GM23338 (cell line): ENCODE results near the gene AHNAK2. TPM values are rescaled to one million over a fixed set of nuclear protein-coding genes. Genes with fewer than 3 reads are reported as not detected.

ENCODE experiments used
- ATAC-seq: fragments of 200-7000 bp; cut with Tn5 transposase; 3 replicates; pipeline ENCODE4 v1.9.1; 2020
- DNase-seq: peaks from one replicate; pipeline ENCODE4 v3.0.0-alpha.2; 2015; ENCODE audit warnings: low spot score
- H2AFZ ChIP-seq: fragments of 200-600 bp; sonication (generic); 2 replicates; pipeline ENCODE4 v1.8.0; 2016; ENCODE audit warnings: antibody characterized with exemption, mild to moderate bottlenecking, moderate library complexity
- H3F3A ChIP-seq: fragments of 200-600 bp; sonication (generic); replicated peaks from 2 replicates; pipeline ENCODE4 v1.8.0; 2017; ENCODE audit warnings: antibody characterized with exemption, mixed run types, low read depth
- H3K27ac ChIP-seq: fragments of 200-600 bp; sonication (generic); 2 replicates; pipeline ENCODE4 v1.6.1; 2016; ENCODE audit warnings: low read depth
- H3K27me3 ChIP-seq: fragments of 200-600 bp; sonication (generic); 2 replicates; pipeline ENCODE4 v1.8.0; 2016; ENCODE audit warnings: mild to moderate bottlenecking, mixed run types, moderate library complexity; ENCODE audit not compliant: insufficient read depth
- H3K36me3 ChIP-seq: fragments of 200-600 bp; sonication (generic); 2 replicates; pipeline ENCODE4 v1.8.0; 2016; ENCODE audit warnings: mild to moderate bottlenecking; ENCODE audit not compliant: insufficient read depth
- H3K4me1 ChIP-seq: fragments of 200-600 bp; sonication (generic); 2 replicates; pipeline ENCODE4 v1.8.0; 2016; ENCODE audit warnings: mild to moderate bottlenecking, moderate library complexity; ENCODE audit not compliant: insufficient read depth
- H3K4me2 ChIP-seq: fragments of 200-600 bp; sonication (generic); 2 replicates; pipeline ENCODE4 v1.7.1; 2017; ENCODE audit warnings: mixed run types
- H3K4me3 ChIP-seq: fragments of 200-600 bp; sonication (generic); 2 replicates; pipeline ENCODE4 v1.6.1; 2016; ENCODE audit warnings: mixed run types
- H3K79me2 ChIP-seq: fragments of 200-600 bp; sonication (generic); replicated peaks from 2 replicates; pipeline ENCODE4 v1.8.0; 2017; ENCODE audit warnings: mild to moderate bottlenecking; ENCODE audit not compliant: insufficient read depth
- H3K9me2 ChIP-seq: fragments of 200-600 bp; sonication (generic); 2 replicates; pipeline ENCODE4 v1.8.0; 2017; ENCODE audit not compliant: insufficient read depth
- H4K20me1 ChIP-seq: fragments of 200-600 bp; sonication (generic); replicated peaks from 2 replicates; pipeline ENCODE4 v1.8.0; 2017; ENCODE audit warnings: mild to moderate bottlenecking; ENCODE audit not compliant: insufficient read depth
- H3K27ac Mint-ChIP-seq: 2 replicates; pipeline ENCODE4 v1.8.0; 2020; ENCODE audit warnings: inconsistent platforms, mild to moderate bottlenecking, moderate library complexity, mixed read lengths
- H3K27me3 Mint-ChIP-seq: 3 replicates; pipeline ENCODE4 v1.8.0; 2022; ENCODE audit warnings: low read depth, mild to moderate bottlenecking, moderate library complexity, mixed read lengths, inconsistent platforms; ENCODE audit not compliant: insufficient read depth, poor library complexity
- H3K36me3 Mint-ChIP-seq: 3 replicates; pipeline ENCODE4 v1.8.0; 2021; ENCODE audit warnings: low read depth, mild to moderate bottlenecking, inconsistent platforms, moderate library complexity, mixed read lengths
- H3K4me1 Mint-ChIP-seq: 3 replicates; pipeline ENCODE4 v1.8.0; 2020; ENCODE audit warnings: mild to moderate bottlenecking, inconsistent platforms, mixed read lengths
- H3K4me3 Mint-ChIP-seq: 3 replicates; pipeline ENCODE4 v1.8.0; 2021; ENCODE audit warnings: moderate library complexity, mild to moderate bottlenecking, inconsistent platforms, mixed read lengths
- H3K9me3 Mint-ChIP-seq: 3 replicates; pipeline ENCODE4 v1.8.0; 2020; ENCODE audit warnings: moderate library complexity, mild to moderate bottlenecking, inconsistent platforms, mixed read lengths
- EZH2 ChIP-seq: fragments of 200-600 bp; sonication (generic); IDR thresholded peaks from one replicate; pipeline ENCODE4 v1.8.0; 2017; ENCODE audit warnings: antibody characterized with exemption, mild to moderate bottlenecking, low read depth; ENCODE audit not compliant: unreplicated experiment
- EZH2phosphoT487 ChIP-seq: fragments of 200-600 bp; sonication (generic); IDR thresholded peaks from one replicate; pipeline ENCODE4 v1.8.1; 2018; ENCODE audit warnings: antibody characterized with exemption; ENCODE audit not compliant: unreplicated experiment
- JUNB ChIP-seq: IDR thresholded peaks from one replicate; pipeline ENCODE4 v1.6.1; 2016; ENCODE audit warnings: antibody characterized with exemption; ENCODE audit not compliant: unreplicated experiment
- POLR2AphosphoS5 ChIP-seq: IDR thresholded peaks from 2 replicates; pipeline ENCODE4 v1.6.1; 2016; ENCODE audit warnings: antibody characterized with exemption, low read depth
- STAT1 ChIP-seq: IDR thresholded peaks from one replicate; pipeline ENCODE4 v1.6.1; 2016; ENCODE audit warnings: antibody characterized with exemption; ENCODE audit not compliant: unreplicated experiment
- ZNF114 ChIP-seq: fragments of 250-450 bp; sonication (Bioruptor Pico); IDR thresholded peaks from 2 replicates; pipeline ENCODE4 v1.5.0; 2020; ENCODE audit warnings: mild to moderate bottlenecking, moderate library complexity
- polyA plus RNA-seq: library from polyadenylated mRNA; unstranded; fragments of >200 nt; fragmentation: Nextera tagmentation; extraction: Ambion mirVana; gene quantifications from 2 replicates; pipeline ENCODE4 v1.2.1, GENCODE V29; 2016
- total RNA-seq: library from RNA; depleted of rRNA; stranded (reverse); fragments of >200 nt; shearing (Covaris generic); gene quantifications from 2 replicates; pipeline ENCODE4 v1.2.3, GENCODE V29; 2014
- TF ChIP-seq, protein P1 (sequence below): IDR thresholded peaks from one replicate; pipeline ENCODE4 v1.6.1; 2018; ENCODE audit warnings: antibody characterized with exemption; ENCODE audit not compliant: unreplicated experiment
- TF ChIP-seq, protein P2 (sequence below), 2 experiments: fragments of 200-600 bp in 1 of 2; sonication (generic) in 1 of 2; conservative IDR thresholded peaks; 2 replicates each; pipeline versions ENCODE4 v1.5.1 to v1.6.1; 2016 to 2017; ENCODE audit warnings: antibody characterized with exemption in 2 of 2, low read depth in 2 of 2, mild to moderate bottlenecking in 2 of 2, moderate library complexity in 1 of 2

Gene AHNAK2
- total and polyA plus RNA-seq, 2 experiments from 2014 or later = 1.1 to 2.6 TPM

DNA sequence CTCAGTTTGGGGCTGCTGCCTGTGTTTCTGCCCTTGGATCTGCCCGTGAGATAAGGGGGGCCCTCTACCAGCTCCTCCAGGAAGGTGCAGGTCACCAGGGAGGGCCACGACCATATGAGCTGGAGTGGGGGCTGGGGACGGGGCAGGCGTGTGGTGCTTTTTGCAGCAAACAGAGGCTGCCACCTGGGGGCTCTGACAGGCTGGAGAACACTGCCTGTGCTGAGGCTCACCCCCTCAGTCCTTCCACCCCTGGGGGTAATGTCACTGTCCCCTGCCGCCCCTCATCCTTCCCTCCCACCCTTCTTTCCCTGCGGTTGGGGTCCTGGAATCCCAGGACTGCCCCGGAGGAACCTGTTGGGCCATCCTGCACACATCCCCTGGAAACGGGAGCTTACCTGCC is 50.3 kb downstream of the AHNAK2 start (continued):
- TF ChIP-seq, protein P1, sequence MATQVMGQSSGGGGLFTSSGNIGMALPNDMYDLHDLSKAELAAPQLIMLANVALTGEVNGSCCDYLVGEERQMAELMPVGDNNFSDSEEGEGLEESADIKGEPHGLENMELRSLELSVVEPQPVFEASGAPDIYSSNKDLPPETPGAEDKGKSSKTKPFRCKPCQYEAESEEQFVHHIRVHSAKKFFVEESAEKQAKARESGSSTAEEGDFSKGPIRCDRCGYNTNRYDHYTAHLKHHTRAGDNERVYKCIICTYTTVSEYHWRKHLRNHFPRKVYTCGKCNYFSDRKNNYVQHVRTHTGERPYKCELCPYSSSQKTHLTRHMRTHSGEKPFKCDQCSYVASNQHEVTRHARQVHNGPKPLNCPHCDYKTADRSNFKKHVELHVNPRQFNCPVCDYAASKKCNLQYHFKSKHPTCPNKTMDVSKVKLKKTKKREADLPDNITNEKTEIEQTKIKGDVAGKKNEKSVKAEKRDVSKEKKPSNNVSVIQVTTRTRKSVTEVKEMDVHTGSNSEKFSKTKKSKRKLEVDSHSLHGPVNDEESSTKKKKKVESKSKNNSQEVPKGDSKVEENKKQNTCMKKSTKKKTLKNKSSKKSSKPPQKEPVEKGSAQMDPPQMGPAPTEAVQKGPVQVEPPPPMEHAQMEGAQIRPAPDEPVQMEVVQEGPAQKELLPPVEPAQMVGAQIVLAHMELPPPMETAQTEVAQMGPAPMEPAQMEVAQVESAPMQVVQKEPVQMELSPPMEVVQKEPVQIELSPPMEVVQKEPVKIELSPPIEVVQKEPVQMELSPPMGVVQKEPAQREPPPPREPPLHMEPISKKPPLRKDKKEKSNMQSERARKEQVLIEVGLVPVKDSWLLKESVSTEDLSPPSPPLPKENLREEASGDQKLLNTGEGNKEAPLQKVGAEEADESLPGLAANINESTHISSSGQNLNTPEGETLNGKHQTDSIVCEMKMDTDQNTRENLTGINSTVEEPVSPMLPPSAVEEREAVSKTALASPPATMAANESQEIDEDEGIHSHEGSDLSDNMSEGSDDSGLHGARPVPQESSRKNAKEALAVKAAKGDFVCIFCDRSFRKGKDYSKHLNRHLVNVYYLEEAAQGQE = no peak
- no peak for TF ChIP-seq STAT1

DNA sequence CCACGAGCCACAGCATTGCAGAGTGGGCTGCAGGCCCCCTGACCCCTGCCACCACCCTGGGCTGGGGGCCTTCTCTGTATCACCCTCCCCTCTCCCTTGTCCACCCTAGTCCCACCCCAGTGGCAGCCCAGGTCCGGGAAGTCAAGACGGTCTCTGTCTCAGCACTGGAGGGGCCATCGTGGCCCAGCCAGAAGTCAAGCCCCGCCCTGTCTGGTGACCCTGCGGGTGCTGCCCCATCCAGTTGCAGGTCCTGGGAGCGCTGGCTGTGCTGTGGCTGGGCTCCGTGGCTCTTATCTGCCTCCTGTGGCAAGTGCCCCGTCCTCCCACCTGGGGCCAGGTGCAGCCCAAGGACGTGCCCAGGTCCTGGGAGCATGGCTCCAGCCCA is 50.8 kb downstream of the AHNAK2 start:
- Histone ChIP-seq H3K27me3 (peaks cover 29% of the 10 kb centered on the region), H3K4me3 (no peak overlapping the region), H3F3A (no peaks in the 10 kb centered on the region), H3K9me2 (no peaks in the 10 kb centered on the region), H3K36me3 (no peaks in the 10 kb centered on the region), H3K79me2 (no peaks in the 10 kb centered on the region), H3K27ac (no peak overlapping the region), H2AFZ (no peak overlapping the region), H4K20me1 (no peaks in the 10 kb centered on the region), H3K4me1 (peaks cover 3% of the 10 kb centered on the region; the same call in 1 of the 2 replicates), H3K4me2 (no peak overlapping the region)
- TF ChIP-seq EZH2 (no peak), EZH2phosphoT487 (no peak), JUNB (no peak), ZNF114 (no peak), POLR2AphosphoS5 (no peak)
- TF ChIP-seq, protein P2, sequence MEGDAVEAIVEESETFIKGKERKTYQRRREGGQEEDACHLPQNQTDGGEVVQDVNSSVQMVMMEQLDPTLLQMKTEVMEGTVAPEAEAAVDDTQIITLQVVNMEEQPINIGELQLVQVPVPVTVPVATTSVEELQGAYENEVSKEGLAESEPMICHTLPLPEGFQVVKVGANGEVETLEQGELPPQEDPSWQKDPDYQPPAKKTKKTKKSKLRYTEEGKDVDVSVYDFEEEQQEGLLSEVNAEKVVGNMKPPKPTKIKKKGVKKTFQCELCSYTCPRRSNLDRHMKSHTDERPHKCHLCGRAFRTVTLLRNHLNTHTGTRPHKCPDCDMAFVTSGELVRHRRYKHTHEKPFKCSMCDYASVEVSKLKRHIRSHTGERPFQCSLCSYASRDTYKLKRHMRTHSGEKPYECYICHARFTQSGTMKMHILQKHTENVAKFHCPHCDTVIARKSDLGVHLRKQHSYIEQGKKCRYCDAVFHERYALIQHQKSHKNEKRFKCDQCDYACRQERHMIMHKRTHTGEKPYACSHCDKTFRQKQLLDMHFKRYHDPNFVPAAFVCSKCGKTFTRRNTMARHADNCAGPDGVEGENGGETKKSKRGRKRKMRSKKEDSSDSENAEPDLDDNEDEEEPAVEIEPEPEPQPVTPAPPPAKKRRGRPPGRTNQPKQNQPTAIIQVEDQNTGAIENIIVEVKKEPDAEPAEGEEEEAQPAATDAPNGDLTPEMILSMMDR (conservative IDR thresholded peaks at IDR 0.05; ENCODE audit: low read depth in 2 of 2) = no peak
- TF ChIP-seq, protein P1 = no peak
- DNase-seq (peak; percentile 13), ATAC-seq (no peak)
- H3K4me3 Mint-ChIP-seq = no peak overlapping the region
- H3K9me3 Mint-ChIP-seq = no peaks in the 10 kb centered on the region
- peaks cover 2% of the 10 kb centered on the region; the same call in 1 of the 3 replicates for H3K4me1 Mint-ChIP-seq
- no peaks in the 10 kb centered on the region for H3K36me3 Mint-ChIP-seq
- peaks cover 29% of the 10 kb centered on the region for H3K27me3 Mint-ChIP-seq
- H3K27ac Mint-ChIP-seq = no peak overlapping the region
